Keratinocyte (primary cell): Measurements from ENCODE around the gene DHCR7. TPM values are rescaled to one million over a fixed set of nuclear protein-coding genes. Genes with fewer than 3 reads are reported as not detected.

Experiments
- DNase-seq: peaks from one replicate; pipeline ENCODE4 v3.0.0-alpha.2; 2011; ENCODE audit warnings: low read depth, missing footprints, low spot score
- FAIRE-seq: peaks from 2 replicates; lab custom pipeline; 2011; peaks lifted over from hg19 to GRCh38; lab: Jason Lieb, UNC
- H2AFZ ChIP-seq: 2 replicates; pipeline ENCODE4 v1.6.0; 2012; ENCODE audit warnings: low read length, control low read depth, inconsistent platforms; ENCODE audit not compliant: control insufficient read depth
- H3K27ac ChIP-seq: 2 replicates; pipeline ENCODE4 v1.5.1; 2011; ENCODE audit warnings: low read length; ENCODE audit not compliant: control insufficient read depth, insufficient read depth
- H3K27me3 ChIP-seq: 3 replicates; pipeline ENCODE4 v1.6.0; 2011; ENCODE audit warnings: low read length; ENCODE audit not compliant: control insufficient read depth, insufficient read depth; ENCODE audit errors: extremely low read depth
- H3K36me3 ChIP-seq, 2 experiments: 2 replicates in 1 of 2; 3 replicates in 1 of 2; pipeline ENCODE4 v1.5.1; 2011; ENCODE audit warnings: low read length in 2 of 2, mild to moderate bottlenecking in 1 of 2; ENCODE audit not compliant: control insufficient read depth in 2 of 2, insufficient read depth in 2 of 2; ENCODE audit errors: extremely low read depth in 1 of 2
- H3K4me1 ChIP-seq: 3 replicates; pipeline ENCODE4 v1.5.1; 2011; ENCODE audit warnings: low read length; ENCODE audit not compliant: control insufficient read depth, insufficient read depth; ENCODE audit errors: extremely low read depth
- H3K4me2 ChIP-seq: 3 replicates; pipeline ENCODE4 v1.6.0; 2011; ENCODE audit warnings: low read depth, low read length; ENCODE audit not compliant: control insufficient read depth, insufficient read depth; ENCODE audit errors: extremely low read depth
- H3K4me3 ChIP-seq, 3 experiments: fragments of 200-600 bp in 1 of 3; sonication (generic) in 1 of 3; 2 replicates in 2 of 3; 3 replicates in 1 of 3; pipeline ENCODE4 v1.5.1; 2011 to 2016; ENCODE audit warnings: low read length in 3 of 3, mild to moderate bottlenecking in 3 of 3, control low read depth in 2 of 3, inconsistent platforms in 1 of 3, low read depth in 1 of 3, mixed read lengths in 1 of 3, mixed run types in 1 of 3, moderate library complexity in 1 of 3; ENCODE audit not compliant: control insufficient read depth in 2 of 3, insufficient read depth in 2 of 3; ENCODE audit errors: extremely low read depth in 1 of 3
- H3K79me2 ChIP-seq: 2 replicates; pipeline ENCODE4 v1.6.0; 2012; ENCODE audit warnings: low read length; ENCODE audit not compliant: control insufficient read depth, insufficient read depth
- H3K9ac ChIP-seq: 3 replicates; pipeline ENCODE4 v1.6.0; 2011; ENCODE audit warnings: low read length; ENCODE audit not compliant: control insufficient read depth, insufficient read depth; ENCODE audit errors: extremely low read depth
- H3K9me1 ChIP-seq: 3 replicates; pipeline ENCODE4 v1.6.0; 2011; ENCODE audit warnings: low read length; ENCODE audit not compliant: control insufficient read depth, insufficient read depth; ENCODE audit errors: extremely low read depth
- H3K9me3 ChIP-seq: 2 replicates; pipeline ENCODE4 v1.5.1; 2012; ENCODE audit warnings: low read depth, low read length; ENCODE audit not compliant: control insufficient read depth
- H4K20me1 ChIP-seq: 3 replicates; pipeline ENCODE4 v1.6.0; 2011; ENCODE audit warnings: low read length; ENCODE audit not compliant: control insufficient read depth, insufficient read depth; ENCODE audit errors: extremely low read depth
- EZH2 ChIP-seq: IDR thresholded peaks from one replicate; pipeline ENCODE4 v1.6.1; 2012; ENCODE audit warnings: inconsistent platforms, mild to moderate bottlenecking, low read length, moderate library complexity
- dilution Hi-C: fragments of 300-500 bp; cut with MboI; formaldehyde crosslinking; loops from one replicate; pipeline ENCODE4 v1.7.0; 2020; ENCODE audit warnings: low sequenced_read_pairs; ENCODE audit not compliant: extremely low pct_ligation_motif_present
- polyA plus RNA-seq, 5 experiments: library from polyadenylated mRNA; depleted of rRNA in 3 of 5; stranded (reverse) in 3 of 5; stranded (forward) in 1 of 5; unstranded in 1 of 5; fragments of >200 nt; gene quantifications; 1 replicate in 1 of 5; 2 replicates in 3 of 5; 3 replicates in 1 of 5; pipeline versions ENCODE4 v1.2.1 to v1.2.3, GENCODE V29; 2011 to 2012; ENCODE audit warnings: missing spikeins in 2 of 5, low read depth in 1 of 5, low replicate concordance in 1 of 5
- TF ChIP-seq, protein P1 (sequence below), 3 experiments: IDR thresholded peaks in 1 of 3; conservative IDR thresholded peaks in 1 of 3; optimal IDR thresholded peaks in 1 of 3; 2 replicates in 2 of 3; 3 replicates in 1 of 3; pipeline versions ENCODE3 to v1.5.1; 2011; ENCODE audit warnings: low read length in 3 of 3, mild to moderate bottlenecking in 3 of 3, moderate library complexity in 2 of 3, control low read depth in 1 of 3, inconsistent platforms in 1 of 3; ENCODE audit not compliant: insufficient read depth in 2 of 3; ENCODE audit errors: extremely low read depth in 1 of 3

DHCR7 gene
- polyA plus RNA-seq, 1 donor (not counting 4 experiments of a cell fraction or from before 2014, with no cell fraction given): 143 TPM

- Histone ChIP-seq H3K4me2 (no peak overlapping the region), H4K20me1 (no peaks in the 10 kb centered on the region), H3K27ac (no peak overlapping the region), H3K27me3 (no peaks in the 10 kb centered on the region), H3K79me2 (no peaks in the 10 kb centered on the region), H2AFZ (no peak overlapping the region), H3K9me1 (no peaks in the 10 kb centered on the region), H3K9me3 (no peaks in the 10 kb centered on the region), H3K9ac (no peak overlapping the region), H3K4me1 (no peaks in the 10 kb centered on the region), H3K36me3 (peaks cover 20 to 36% of the 10 kb centered on the region in 2 experiments), H3K4me3 (no peak overlapping the region)
- dilution Hi-C loops: no loop called here
- FAIRE-seq (no peak), DNase-seq (no peak)
- TF ChIP-seq, protein P1, sequence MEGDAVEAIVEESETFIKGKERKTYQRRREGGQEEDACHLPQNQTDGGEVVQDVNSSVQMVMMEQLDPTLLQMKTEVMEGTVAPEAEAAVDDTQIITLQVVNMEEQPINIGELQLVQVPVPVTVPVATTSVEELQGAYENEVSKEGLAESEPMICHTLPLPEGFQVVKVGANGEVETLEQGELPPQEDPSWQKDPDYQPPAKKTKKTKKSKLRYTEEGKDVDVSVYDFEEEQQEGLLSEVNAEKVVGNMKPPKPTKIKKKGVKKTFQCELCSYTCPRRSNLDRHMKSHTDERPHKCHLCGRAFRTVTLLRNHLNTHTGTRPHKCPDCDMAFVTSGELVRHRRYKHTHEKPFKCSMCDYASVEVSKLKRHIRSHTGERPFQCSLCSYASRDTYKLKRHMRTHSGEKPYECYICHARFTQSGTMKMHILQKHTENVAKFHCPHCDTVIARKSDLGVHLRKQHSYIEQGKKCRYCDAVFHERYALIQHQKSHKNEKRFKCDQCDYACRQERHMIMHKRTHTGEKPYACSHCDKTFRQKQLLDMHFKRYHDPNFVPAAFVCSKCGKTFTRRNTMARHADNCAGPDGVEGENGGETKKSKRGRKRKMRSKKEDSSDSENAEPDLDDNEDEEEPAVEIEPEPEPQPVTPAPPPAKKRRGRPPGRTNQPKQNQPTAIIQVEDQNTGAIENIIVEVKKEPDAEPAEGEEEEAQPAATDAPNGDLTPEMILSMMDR (optimal IDR thresholded peaks at IDR 0.05 in 1 of 3, IDR thresholded peaks at IDR 0.05 in 1 of 3, conservative IDR thresholded peaks at IDR 0.05 in 1 of 3; ENCODE audit: extremely low read depth in 1 of 3, insufficient read depth in 2 of 3, low read length in 3 of 3): no peak
- TF ChIP-seq EZH2: no peak
These were observed 13.5 kb downstream of the DHCR7 start for GRCh38 chr11:71434576-71435130.

DNA sequence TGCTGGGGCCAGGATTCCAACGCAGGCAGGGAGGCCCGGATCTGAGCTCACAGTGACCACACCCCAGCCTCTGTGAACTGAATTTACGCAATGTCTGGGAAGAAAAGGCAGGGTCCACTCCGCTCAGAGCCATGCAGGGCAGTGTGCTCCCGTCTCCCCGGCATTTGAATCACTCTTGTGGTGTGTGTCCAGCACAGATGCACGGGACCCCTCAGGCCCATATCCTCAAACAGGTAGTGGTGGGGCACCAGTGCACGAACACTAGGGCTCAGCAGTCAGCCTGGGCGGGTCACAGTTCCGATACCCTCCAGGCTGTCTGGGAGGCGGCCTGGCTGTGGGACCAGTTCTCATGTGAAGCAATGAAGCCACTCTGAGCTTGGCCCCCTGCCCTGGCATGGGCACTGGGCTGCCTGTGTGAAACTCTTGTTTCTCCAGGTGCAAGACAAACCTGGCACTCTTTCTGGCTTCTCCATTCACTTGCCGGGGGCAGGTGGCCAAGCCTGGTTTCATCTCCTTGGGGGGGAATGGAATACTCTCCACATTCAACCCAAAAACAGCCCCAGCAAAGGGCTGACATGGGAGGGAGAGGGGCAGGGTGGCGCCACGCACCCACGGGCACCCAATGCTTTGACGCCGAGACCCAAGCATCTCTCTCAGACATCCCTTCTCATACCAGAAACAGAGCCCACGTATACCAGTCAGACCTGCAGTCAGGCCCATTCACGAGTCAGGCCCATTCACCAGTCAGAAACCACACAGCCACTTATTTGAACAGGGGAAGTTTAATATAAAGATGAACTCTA is 14.3 kb downstream of the DHCR7 start:
- no peak overlapping the region for H3K4me3 ChIP-seq
- H3K9ac ChIP-seq: no peak overlapping the region
- H2AFZ ChIP-seq: no peak overlapping the region
- no peaks in the 10 kb centered on the region for H3K27me3 ChIP-seq
- no peaks in the 10 kb centered on the region for H4K20me1 ChIP-seq
- H3K9me3 ChIP-seq: no peaks in the 10 kb centered on the region
- no peak overlapping the region for H3K4me2 ChIP-seq
- no peak overlapping the region for H3K27ac ChIP-seq
- no peaks in the 10 kb centered on the region for H3K9me1 ChIP-seq
- dilution Hi-C loops: no loop called here
- FAIRE-seq (no peak), DNase-seq (no peak)
- H3K4me1 ChIP-seq: no peaks in the 10 kb centered on the region
- H3K36me3 ChIP-seq: peaks cover 14 to 31% of the 10 kb centered on the region in 2 experiments
- TF ChIP-seq EZH2: no peak
- TF ChIP-seq, protein P1 (optimal IDR thresholded peaks at IDR 0.05 in 1 of 3, IDR thresholded peaks at IDR 0.05 in 1 of 3, conservative IDR thresholded peaks at IDR 0.05 in 1 of 3; ENCODE audit: extremely low read depth in 1 of 3, insufficient read depth in 2 of 3, low read length in 3 of 3): no peak
- no peaks in the 10 kb centered on the region for H3K79me2 ChIP-seq
